HG02943 (cell line): Measurements from ENCODE around the gene NNAT.
"Not testable (repeated sequence)": the region's sequence is repeated elsewhere in the genome, so short reads cannot be mapped to it uniquely, and the experiment has no call there.

ENCODE experiments used
- ATAC-seq: cut with Tn5 transposase; IDR thresholded peaks from one replicate; pipeline ENCODE4 v1.9.1; 2021; ENCODE audit warnings: mild to moderate bottlenecking, low read depth, moderate library complexity; ENCODE audit not compliant: unreplicated experiment

Gene NNAT, protein sequence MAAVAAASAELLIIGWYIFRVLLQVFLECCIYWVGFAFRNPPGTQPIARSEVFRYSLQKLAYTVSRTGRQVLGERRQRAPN

DNA sequence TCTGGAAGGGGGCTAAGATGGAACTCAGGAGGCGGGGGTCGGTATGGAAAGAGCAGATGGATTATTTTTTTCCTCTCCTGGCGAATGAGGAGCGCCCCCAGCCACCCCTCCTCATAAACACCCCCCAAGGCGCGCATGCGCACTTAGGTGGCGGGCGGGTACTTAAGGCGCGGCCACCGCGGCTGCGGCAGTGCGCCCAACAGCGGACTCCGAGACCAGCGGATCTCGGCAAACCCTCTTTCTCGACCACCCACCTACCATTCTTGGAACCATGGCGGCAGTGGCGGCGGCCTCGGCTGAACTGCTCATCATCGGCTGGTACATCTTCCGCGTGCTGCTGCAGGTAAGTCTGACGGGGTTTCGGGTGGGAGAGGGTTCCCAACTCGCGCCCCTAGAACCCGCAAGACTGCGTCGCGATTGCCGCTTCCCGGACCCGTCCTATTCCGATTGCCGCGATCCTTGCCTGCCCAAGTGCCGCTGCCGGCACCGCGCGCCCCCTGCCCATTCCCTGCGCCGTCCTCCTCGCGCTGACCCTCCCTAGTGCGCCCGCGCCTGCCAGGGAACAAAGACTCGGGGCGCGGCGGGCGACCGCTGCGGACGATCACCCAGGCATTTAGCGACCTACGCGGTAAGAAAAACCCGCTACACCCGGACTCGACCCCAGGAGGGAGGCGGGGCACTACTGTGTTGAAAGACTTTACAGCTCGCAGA lies at the start of gene NNAT:
NNAT (plus strand) TSS at position 190 of the 711 bp plus-strand sequence; CDS start at position 272, 82 bp downstream.
- ATAC-seq = no peak

DNA sequence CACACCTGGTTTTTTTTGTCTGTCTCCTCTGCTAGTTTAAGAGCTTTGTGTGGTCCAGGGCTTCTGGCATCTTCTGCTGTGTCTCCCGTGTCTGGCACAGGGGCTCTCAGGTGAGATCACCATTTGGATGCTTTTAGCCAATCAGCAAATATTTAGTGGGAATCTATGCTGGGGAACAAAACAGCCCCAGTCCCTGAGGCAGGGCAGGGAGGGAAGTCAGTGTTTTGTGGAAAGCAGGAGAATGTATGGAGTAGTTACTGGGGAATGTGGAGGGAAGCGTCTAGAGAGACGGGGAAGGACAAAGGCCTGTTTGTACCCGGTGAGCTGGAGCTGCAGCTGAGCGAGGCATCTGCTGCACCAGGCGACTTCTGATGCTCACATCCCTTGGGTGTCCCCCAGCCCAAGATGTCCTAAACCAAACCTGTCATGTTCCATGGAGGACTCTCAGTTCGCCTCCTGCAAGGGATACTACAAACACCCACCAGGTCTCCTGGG lies 49.3 kb upstream of the NNAT start:
- ATAC-seq = no peak

DNA sequence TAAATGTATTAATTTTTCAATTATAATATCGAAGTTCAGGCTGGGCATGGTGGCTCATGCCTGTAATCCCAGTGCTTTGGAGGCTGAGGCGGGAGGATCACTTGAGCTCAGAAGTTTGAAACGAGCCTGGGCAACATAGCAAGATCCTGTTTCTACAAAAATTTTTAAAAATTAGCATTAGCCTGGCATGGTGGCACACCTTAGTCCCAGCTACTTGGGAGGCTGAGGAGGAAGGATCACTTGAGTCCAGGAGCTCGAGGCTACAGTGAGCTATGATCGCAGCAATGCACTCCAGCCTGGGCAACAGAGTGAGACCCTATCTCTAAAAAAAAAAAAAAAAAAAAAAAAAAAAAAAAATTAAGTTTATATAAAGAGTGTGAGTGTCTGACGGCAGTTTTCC lies 48.6 kb upstream of the NNAT start:
- ATAC-seq = not testable (repeated sequence)

DNA sequence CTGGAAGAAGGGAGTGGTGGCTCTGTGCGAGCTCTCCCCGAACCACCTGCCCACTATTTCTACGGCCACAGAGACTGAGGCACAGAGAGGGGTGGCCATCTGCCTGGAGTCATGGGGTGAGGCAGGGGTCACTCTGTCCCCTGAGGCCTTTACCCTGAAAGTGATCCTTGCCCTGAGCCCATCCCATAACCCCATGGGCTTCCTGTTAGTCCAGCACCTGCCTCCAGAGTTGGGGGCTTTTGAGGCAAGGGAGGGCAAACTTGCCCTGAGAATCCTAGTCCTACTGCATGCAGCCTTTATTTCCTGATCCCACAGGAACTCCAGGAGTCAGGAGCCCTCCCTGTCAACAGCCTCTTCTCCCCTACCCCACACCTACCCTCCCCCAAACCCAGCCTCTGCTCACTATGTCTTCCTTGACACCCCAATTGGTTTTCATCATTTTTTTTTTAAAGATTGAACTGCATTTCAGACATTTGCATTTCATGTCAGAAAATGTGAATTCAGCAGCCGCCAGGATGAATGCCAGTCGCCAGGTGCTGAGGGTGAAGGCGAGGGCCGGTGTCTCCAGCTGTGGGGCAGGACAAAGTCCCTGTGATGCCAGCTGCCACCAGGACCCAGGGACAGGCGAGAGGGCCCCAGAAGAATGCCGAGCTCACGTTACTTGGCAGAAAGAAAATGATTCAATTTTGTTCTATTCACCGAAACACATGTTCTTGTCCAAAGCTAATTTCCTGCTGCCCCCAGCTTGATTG lies 47.6 kb upstream of the NNAT start:
- no peak for ATAC-seq

DNA sequence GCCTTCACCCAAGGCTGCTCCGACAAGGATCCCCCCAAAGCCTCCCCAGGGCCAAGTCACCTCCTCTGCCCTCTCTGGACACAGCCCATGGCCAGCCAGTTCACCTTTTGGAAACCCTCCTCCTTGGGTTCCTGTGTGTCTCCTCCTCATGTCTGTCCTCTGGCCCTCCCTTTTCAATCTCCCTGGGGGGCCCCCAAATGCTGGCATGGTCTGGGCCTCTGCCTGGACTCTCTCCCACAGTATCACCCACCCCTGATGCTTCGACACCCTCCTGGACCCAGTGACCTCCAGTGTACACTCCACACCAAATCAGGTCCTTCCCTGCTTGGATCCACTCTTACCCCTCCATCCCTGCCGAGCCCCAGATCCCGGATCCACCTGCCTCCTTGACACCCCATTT lies 46.7 kb upstream of the NNAT start:
- ATAC-seq = no peak

DNA sequence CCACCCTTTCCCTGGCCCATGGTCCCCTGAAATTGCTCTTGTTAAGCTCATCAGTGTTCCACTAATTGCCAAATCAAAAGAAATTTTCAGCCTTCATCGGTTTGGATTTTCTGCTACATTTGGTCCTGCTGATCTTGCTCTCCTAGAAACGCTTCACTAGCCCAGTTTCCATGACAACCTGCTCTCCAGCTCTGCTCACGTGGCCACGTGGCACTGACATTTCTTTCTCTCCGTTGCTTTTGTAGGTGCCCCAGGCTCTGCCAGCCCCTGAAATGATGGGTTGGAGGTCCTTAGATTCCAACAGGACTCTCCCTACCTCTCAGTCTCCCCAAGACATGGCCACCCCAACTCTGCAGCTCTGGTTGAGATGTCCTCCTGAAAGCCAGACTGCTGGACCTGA lies 45.8 kb upstream of the NNAT start:
- no peak for ATAC-seq

DNA sequence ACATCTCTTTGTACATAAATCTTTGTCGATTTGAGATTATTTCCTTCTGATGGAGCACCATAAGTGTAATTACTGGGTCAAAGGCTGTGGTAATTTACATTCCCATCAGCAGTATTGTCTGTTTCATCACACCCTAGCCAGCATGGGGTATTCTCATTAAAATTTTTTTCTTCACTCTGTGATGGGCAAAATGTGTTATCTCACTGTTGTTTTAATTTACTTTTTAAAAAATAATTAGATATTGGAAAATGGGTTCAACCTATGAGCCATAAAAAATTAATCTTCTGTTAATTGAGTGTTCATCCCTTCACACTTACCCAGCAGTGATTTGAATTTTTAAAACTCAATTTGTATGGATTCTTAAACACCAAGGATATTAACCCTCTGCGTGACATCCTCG lies 44.0 kb upstream of the NNAT start:
- no peak for ATAC-seq

DNA sequence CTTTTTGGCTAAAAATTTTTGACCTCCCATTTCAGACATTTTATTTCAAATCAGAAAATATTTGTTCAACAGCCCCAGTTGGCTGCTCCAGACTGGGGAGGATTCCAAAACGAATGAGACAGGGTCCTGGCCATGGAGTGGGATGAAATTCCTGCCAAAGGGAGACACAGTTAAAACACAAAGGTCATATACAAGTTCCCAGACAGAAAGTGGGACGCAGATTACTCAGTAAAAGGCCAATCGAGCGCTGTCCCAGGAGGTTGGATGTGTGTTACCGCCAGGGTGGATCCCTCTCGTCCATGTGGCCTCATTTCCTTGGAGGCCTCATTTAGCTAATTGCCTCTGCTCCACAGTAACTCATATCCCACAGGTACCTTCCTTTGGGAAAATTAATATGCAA lies 41.8 kb upstream of the NNAT start:
- no peak for ATAC-seq

DNA sequence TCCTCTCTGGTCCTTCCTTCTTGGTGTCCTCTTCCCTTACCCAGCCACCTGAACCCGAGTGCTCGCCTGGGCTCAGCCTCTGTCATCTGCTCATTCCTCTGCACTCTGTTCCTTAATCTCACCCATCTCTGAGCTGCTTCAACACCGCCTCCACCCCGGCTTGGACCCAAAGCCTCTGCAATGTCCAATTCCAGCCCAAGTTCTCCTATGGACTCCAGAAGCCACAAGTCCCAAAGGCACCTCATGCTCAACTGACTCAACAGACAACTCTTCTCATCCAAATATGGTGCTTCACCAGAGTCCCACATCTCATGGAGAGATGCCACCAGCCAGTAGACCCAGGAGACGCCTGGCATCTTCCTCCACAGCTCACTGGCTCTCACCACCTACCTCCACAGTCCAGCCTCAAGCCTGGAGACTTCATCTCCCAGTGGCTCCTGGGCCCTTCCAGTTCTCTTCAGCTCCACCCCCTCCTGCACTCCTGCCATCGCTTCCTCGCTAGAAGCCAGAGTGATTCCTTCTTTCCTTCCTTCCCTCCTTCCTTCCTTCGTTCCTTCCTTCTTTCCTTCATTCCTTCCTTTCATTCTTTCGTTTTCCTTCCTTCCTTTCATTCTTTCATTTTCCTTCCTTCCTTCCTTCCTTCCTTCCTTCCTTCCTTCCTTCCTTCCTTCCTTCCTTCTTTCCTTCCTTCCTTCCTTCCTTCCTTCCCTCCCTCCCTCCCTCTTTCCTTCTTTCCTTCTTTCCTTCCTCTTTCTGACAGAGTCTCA lies 40.9 kb upstream of the NNAT start:
- ATAC-seq = no peak

DNA sequence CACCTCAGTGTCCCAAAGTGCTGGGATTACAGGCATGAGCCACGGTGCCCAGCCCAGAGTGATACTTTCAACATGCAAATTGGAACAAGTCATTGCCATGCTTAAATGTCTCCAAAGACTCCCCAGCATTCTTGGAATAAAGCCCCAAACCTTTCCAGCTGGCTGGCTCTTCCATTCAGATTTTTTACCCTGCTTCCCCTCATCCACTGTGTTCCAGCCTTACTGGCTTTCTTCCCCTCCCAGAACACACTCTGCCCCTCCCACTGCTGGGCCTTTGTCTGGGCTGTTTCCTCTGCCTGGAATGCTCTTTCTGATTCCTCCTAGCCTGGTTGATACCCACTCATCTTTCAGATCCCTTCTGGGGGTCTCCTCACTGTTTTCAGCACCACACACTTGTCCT lies 40.1 kb upstream of the NNAT start:
- ATAC-seq = no peak

DNA sequence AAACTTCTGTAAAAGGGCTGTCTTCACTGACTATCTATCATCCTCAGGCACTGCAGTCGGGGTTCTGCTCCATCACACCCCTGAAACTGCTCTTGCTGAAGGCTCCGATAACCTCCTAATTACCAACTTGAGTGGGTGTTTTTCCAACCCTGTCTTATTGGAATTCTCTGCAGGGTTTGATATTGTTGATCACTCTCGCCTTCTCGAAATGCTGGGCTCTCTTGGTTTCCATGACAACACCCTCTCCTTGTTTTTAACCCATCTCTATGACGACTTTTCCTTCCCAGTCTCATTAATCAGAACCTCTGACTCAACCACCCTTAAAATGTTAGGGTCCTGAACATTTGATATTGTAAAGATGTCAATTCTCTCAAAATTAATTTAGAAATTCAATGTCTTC lies 39.4 kb upstream of the NNAT start:
- no peak for ATAC-seq

DNA sequence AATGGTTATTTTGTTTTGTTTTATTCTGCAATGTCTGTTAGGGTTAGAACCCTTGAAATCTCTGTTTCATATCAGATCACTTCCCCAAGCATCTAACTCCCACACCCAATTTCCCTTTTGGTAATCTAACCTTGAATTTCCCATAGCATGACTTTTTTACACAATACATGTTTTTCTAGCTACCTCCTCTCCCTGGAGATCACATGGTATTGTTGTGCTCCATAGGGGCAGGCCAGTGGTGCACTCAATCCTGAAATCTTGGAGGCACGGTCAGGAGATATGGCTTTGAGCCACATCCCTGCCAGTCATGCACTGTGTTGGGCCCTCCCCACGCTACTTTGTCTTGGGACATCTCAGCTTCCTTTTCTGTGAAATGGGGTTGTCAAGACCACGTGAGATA lies 36.7 kb upstream of the NNAT start:
- no peak for ATAC-seq

DNA sequence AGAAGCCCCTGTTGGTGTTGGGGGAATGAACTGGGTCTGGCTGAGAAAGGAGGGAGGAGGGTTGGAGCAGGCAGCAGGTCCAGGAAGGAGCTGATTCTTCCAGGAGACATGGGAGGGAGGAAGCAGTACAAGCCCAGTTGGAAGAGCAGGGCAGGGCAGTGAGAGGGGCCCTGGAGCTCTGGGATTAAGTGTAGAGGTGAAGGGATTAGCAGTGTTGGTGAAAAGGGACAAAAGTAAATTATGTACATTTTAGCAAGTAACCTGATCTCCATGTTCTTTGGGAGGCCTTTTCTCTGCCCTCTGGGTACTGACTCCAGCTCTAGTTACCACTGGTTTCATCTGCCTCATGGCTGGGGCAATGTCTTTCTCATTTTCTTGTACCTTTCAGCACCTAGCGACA lies 34.8 kb upstream of the NNAT start:
- not testable (repeated sequence) for ATAC-seq

DNA sequence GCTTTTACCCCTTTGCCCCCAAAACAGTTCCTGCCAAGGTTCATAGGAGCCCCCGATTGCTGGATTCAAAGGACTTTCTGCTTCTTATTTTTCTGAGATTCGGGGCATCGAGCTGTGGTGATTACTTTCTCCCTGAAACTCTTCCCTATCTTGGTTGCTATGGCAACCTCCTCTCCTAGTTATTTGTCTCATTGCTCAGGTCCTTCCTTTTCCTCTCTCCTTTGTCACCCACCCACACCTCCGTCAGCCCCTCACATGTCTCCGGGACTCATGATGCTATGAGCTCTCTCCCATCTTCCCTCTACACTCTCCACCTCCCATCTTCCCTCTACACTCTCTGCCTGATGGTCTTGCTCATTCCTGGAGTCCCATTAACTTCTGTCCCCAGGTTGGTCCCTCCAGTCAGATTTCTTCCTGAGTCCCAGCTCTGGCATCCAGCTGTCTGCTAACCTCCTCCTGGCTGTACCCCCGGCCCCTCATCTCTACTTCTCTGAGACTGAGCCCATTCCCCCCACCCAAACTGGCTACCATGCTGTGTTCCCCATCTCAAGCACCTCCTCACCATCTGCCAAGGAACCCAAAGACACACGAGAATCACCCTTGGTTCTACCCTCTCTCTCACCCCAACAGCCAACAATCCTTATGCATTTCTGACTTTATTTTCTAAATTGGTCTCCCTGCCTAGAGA lies 30.2 kb upstream of the NNAT start:
- no peak for ATAC-seq

DNA sequence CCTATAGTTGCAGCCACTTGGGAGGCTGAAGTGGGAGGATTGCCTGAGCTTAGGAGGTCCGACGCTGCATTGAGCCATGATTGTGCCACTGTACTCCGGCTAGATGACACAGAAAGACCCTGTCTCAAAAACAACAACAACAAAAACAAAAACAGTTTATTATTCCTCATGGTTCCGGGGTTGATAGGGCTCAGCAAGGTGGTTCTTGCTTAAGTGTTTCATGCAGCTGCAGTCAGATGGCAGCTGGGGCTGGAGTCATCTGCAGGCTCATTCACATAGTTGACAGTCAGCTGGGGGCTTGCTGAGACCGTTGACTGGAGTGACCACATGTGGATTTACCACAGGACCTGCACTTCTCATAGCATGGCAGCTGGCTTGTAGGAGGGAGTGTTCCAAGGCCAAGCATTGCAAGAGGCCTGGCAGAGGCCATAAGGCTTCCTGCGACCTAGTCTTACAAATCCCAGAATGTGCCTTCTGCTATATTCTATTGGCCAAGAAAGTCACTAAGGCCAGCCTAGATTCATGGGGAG lies 28.9 kb upstream of the NNAT start:
- ATAC-seq = no peak

DNA sequence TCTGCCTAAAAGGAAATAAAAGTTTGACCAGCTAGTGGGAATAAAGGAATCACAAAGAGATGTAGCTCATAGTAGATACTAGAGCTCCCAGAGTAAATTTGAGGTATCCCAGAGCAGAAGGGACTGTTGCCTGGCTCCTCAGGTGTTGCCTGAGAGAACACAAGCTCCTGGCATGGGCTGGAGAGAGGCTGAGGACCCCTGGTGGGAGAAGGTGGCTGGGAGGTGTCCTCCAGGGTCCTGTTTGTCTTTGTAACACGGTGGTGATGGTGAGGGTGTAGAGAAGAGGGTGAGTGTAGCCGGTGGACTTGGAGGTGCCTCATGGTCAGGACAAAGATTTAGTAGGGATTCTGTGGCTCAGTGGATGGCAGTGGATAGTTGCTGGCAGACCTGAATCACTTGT lies 28.1 kb upstream of the NNAT start:
- no peak for ATAC-seq

DNA sequence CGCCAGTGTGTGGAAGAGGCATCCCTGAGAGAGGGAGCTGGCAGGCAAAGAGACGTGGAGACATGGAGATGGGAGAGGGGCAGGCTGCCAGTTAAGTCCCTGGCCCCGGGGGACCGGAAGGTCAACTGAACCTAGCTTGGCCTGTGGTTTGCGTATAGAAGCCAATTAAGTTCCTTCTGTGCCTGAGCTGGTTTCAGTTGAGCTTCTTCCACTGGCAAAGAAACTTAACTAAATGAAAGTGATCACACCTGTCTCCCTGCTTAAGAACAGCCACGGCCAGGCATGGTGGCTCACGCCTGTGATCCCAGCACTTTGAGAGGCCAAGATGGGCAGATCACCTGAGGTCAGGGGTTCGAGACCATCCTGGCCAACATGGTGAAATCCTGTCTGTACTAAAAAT lies 26.7 kb upstream of the NNAT start:
- no peak for ATAC-seq

DNA sequence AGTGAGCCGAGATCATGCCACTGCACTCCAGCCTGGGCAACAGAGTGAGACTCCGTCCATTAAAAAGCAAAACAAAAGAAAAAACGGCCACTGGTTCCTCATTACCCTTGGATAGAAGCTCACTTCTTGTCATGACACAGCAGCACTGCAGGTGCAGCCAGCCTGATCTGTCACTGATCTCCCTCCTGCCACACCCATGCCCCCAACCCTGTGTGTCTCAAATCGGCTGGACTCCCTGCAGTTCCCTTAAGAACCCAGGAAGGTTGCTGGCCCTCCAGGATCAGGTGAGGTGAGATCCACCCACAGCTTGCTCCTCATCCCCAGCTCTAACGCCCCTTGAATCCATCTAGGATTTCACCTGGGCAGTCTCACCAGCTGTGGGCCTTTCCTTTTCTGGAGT lies 26.3 kb upstream of the NNAT start:
- no peak for ATAC-seq

DNA sequence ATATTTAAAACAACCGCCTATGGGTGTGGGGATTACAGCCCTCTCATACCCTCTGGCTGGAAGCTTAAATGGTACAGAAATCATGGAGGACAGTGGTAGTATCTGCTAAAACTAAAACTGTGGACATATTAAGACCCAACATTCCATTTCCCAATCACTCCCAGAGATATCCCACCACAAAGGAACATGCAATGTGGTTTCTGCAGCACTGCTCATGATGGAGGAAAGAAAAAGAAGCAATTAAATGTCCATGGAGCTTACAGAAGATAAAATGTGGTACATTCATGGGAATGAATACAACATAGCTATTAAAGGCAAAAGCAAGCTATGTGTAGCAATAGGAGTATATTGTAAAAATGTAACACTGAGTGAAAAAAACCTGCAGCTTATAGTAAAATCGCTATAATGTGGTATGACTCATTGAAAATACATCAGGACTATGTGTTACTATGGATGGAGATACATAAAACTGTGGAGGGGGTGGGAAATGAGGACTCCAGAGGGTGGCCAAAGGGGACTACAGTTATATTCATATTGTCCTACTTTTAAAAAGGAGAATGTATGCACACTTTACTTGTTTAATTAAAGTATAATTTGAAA lies 22.9 kb upstream of the NNAT start:
- ATAC-seq = no peak

DNA sequence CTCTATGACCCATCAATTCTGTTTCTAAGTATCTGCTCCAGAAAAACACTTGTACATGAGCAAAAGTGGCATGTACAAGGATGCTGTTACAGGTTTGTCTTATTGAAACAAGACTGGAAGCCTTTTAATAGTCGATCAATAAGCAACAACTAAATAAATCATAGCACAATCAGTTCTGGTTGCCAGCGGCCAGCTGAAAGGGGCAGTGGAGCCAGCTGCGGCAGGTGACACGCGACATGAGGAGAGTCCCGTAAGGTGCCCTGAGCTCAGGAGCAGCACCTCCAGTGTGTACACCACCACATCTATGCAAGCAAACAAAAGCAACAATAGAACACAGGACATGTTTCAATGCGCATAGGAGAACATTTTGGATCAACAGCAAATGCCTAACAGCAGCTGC lies 20.7 kb upstream of the NNAT start:
- ATAC-seq = no peak
